ENCODE measurements around the gene SMIM34. TPM values are rescaled to one million over a fixed set of nuclear protein-coding genes. Genes with fewer than 3 reads are reported as not detected.
"Not testable (repeated sequence)": the region's sequence is repeated elsewhere in the genome, so short reads cannot be mapped to it uniquely, and the experiment has no call there.

Gene SMIM34
- total and polyA plus RNA-seq, 2 of the 4 experiments (the other 2 are of a cell fraction), result not detected

GRCh38 chr21:34374462-34374861 is 49.3 kb downstream of the SMIM34 start:
- H3K56ac ChIP-seq (ENCODE audit: extremely low read depth, insufficient read depth, low read length); H3K9me1 ChIP-seq (ENCODE audit: insufficient read depth, low read length); H3K23ac ChIP-seq (ENCODE audit: low read depth, low read length); H2BK15ac ChIP-seq (ENCODE audit: low read depth, low read length); in situ Hi-C loops (cut with MboI; ENCODE audit: low sequenced_read_pairs); H4K91ac ChIP-seq (ENCODE audit: insufficient read depth, low read depth, low read length); CTCF ChIA-PET; DNase-seq; H3K4me1 ChIP-seq (ENCODE audit: control insufficient read depth, insufficient read depth, low read length); H2BK20ac ChIP-seq (ENCODE audit: low read depth, low read length); H3K36me3 ChIP-seq (ENCODE audit: control insufficient read depth, insufficient read depth, low read length); H3K9ac ChIP-seq (ENCODE audit: low read depth, low read length); H3K4me2 ChIP-seq (ENCODE audit: low read depth, low read length); H3K79me1 ChIP-seq (ENCODE audit: low read depth in 1 of 2, low read length in 2 of 2); H3K4ac ChIP-seq (ENCODE audit: low read depth, low read length); H2AK9ac ChIP-seq (replicated peaks; ENCODE audit: low read depth, low read length, poor library complexity); H4K20me1 ChIP-seq (ENCODE audit: insufficient read depth, low read length); H2BK5ac ChIP-seq (ENCODE audit: low read depth, low read length, poor library complexity, severe bottlenecking); H3K9me3 ChIP-seq (ENCODE audit: control insufficient read depth, insufficient read depth, low read length); ATAC-seq (ENCODE audit: low read depth); H3K14ac ChIP-seq (replicated peaks; ENCODE audit: low read depth, low read length); H3K4me3 ChIP-seq (ENCODE audit: insufficient read depth, low read depth, low read length); intact Hi-C loops (cut with micrococcal nuclease); H3K18ac ChIP-seq (ENCODE audit: low read depth, low read length); BruUV-seq (replicated peaks); H3K27ac ChIP-seq (ENCODE audit: insufficient read depth, low read length); POLR2A ChIA-PET (ENCODE audit: unreplicated experiment); H4K5ac ChIP-seq (ENCODE audit: low read depth, low read length); H2BK120ac ChIP-seq (ENCODE audit: low read depth, low read length); dilution Hi-C loops (cut with HindIII; ENCODE audit: low sequenced_read_pairs, unreplicated experiment); H2AFZ ChIP-seq (replicated peaks; ENCODE audit: low read length, poor library complexity); H2AK5ac ChIP-seq (ENCODE audit: low read depth, low read length); H4K8ac ChIP-seq (ENCODE audit: low read depth in 2 of 2, low read length in 2 of 2): not testable (repeated sequence)
- H3K27me3 ChIP-seq (ENCODE audit: control insufficient read depth, insufficient read depth, low read length), result peaks cover 10% of the 10 kb centered on the region
- no CpG with 5 or more reads among the region's 8 CpGs for WGBS, 2 experiments (ENCODE audit: extremely low coverage in 2 of 2, insufficient read length in 1 of 2)
